K562 (cell line): Measurements from ENCODE around the gene TINAGL1. TPM values are rescaled to one million over a fixed set of nuclear protein-coding genes. Genes with fewer than 3 reads are reported as not detected.
A peak's percentile ranks its signal among the peaks of the same experiment; 100 is the strongest.

Experiments used
- ATAC-seq: fragments of 200-7000 bp; cut with Tn5 transposase; 3 replicates; pipeline ENCODE4 v1.9.1; 2020; ENCODE audit warnings: moderate library complexity
- BruUV-seq: library from RNA; stranded (reverse); fragments of 400-500 nt; replicated peaks from 2 replicates; lab custom pipeline; 2021; lab: Mats Ljungman, UMichigan
- CTCF ChIA-PET: fragments of 300-600 bp; formaldehyde crosslinking; extraction: SDS; loops from one replicate; lab custom pipeline; 2021; ENCODE audit warnings: low intra/inter-chr PET ratio; lab: Yijun Ruan, JAX
- POLR2A ChIA-PET: fragments of 300-600, 350-650 bp; sonication (Branson Sonifier 250); formaldehyde crosslinking; extraction: SDS; loops from one replicate; lab custom pipeline; 2021; ENCODE audit warnings: antibody characterized with exemption, inconsistent platforms; lab: Yijun Ruan, JAX
- DNase-seq, 4 experiments: peaks; one replicate each; pipeline versions ENCODE4 v3.0.0 to v3.0.0-alpha.2; 2011 to 2018; ENCODE audit warnings: low spot score in 3 of 4, mixed read lengths in 3 of 4; ENCODE audit errors: extremely low read depth in 1 of 4
- FAIRE-seq: peaks from 2 replicates; lab custom pipeline; 2011; peaks lifted over from hg19 to GRCh38; lab: Jason Lieb, UNC
- H2AFZ ChIP-seq: 2 replicates; pipeline ENCODE4 v1.6.0; 2011; ENCODE audit warnings: low read depth, low read length, control low read depth, inconsistent platforms
- H3K27ac ChIP-seq: fragments of 200-600 bp; 3 replicates; pipeline ENCODE4 v1.8.0; 2011; ENCODE audit warnings: low read depth, mild to moderate bottlenecking, control low read depth, inconsistent platforms, low read length, moderate library complexity, mixed read lengths; ENCODE audit errors: extremely low read depth
- H3K27me3 ChIP-seq, 2 experiments: fragments of 300-600 bp in 1 of 2; 2 replicates in 1 of 2; 3 replicates in 1 of 2; pipeline versions ENCODE4 v1.6.0 to v1.8.0; 2011; ENCODE audit warnings: inconsistent platforms in 2 of 2, low read length in 2 of 2, mild to moderate bottlenecking in 1 of 2, mixed read lengths in 1 of 2, moderate library complexity in 1 of 2; ENCODE audit not compliant: control insufficient read depth in 2 of 2, insufficient read depth in 2 of 2
- H3K36me3 ChIP-seq: fragments of 300-600 bp; 3 replicates; pipeline ENCODE4 v1.8.0; 2011; ENCODE audit warnings: mild to moderate bottlenecking, low read length, inconsistent platforms; ENCODE audit not compliant: control insufficient read depth, insufficient read depth
- H3K4me1 ChIP-seq, 2 experiments: fragments of 200-600 bp in 1 of 2; replicated peaks in 1 of 2; 2 replicates in 1 of 2; 3 replicates in 1 of 2; pipeline versions ENCODE4 v1.5.1 to v1.8.0; 2011; ENCODE audit warnings: inconsistent platforms in 2 of 2, low read length in 2 of 2, mild to moderate bottlenecking in 1 of 2, mixed read lengths in 1 of 2, moderate library complexity in 1 of 2; ENCODE audit not compliant: control insufficient read depth in 2 of 2, insufficient read depth in 2 of 2
- H3K4me2 ChIP-seq: 2 replicates; pipeline ENCODE4 v1.6.1; 2011; ENCODE audit warnings: low read length, control low read depth, inconsistent platforms, mixed read lengths; ENCODE audit not compliant: insufficient read depth
- H3K4me3 ChIP-seq: fragments of 200-600 bp; sonication (generic), shearing (Covaris generic); 2 replicates; pipeline ENCODE4 v1.5.1; 2016; ENCODE audit warnings: control low read depth, inconsistent platforms
- H3K79me2 ChIP-seq: fragments of 200-600 bp; 3 replicates; pipeline ENCODE4 v1.8.0; 2011; ENCODE audit warnings: low read length, inconsistent platforms; ENCODE audit not compliant: control insufficient read depth, insufficient read depth
- H3K9ac ChIP-seq, 2 experiments: 2 replicates each; pipeline versions ENCODE4 v1.6.0 to v1.6.1; 2011; ENCODE audit warnings: low read depth in 2 of 2, low read length in 2 of 2, control low read depth in 1 of 2, inconsistent platforms in 1 of 2, mild to moderate bottlenecking in 1 of 2, mixed read lengths in 1 of 2; ENCODE audit not compliant: insufficient read depth in 1 of 2
- H3K9me1 ChIP-seq: one replicate; pipeline ENCODE4 v1.6.0; 2011; ENCODE audit warnings: inconsistent platforms, mild to moderate bottlenecking, low read length, moderate library complexity; ENCODE audit not compliant: control insufficient read depth, insufficient read depth
- H3K9me3 ChIP-seq: replicated peaks from 2 replicates; pipeline ENCODE4 v1.5.1; 2011; ENCODE audit warnings: low read depth, low read length, inconsistent platforms; ENCODE audit not compliant: control insufficient read depth, insufficient read depth
- H4K20me1 ChIP-seq: replicated peaks from 2 replicates; pipeline ENCODE4 v1.6.1; 2011; ENCODE audit warnings: low read length, inconsistent platforms, mixed read lengths; ENCODE audit not compliant: control insufficient read depth, insufficient read depth
- BHLHE40 ChIP-seq: IDR thresholded peaks from 2 replicates; pipeline ENCODE4 v1.6.1; 2011; ENCODE audit warnings: low read length, improper control_type of control experiment
- CBFA2T2 ChIP-seq: fragments of 450-650 bp; conservative IDR thresholded peaks from 2 replicates; pipeline ENCODE4 v1.6.1; 2017; ENCODE audit warnings: mild to moderate bottlenecking
- CBFB ChIP-seq: sonication (generic); formaldehyde crosslinking; IDR thresholded peaks from 2 replicates; pipeline ENCODE4 v1.4.0; 2020; ENCODE audit warnings: mild to moderate bottlenecking, missing genetic modification reagents
- EHMT2 ChIP-seq: fragments of 450-650 bp; IDR thresholded peaks from 2 replicates; pipeline ENCODE4 v1.6.1; 2018; ENCODE audit warnings: antibody characterized with exemption
- FOXK2 ChIP-seq, 2 experiments: fragments of 450-650 bp; IDR thresholded peaks in 1 of 2; conservative IDR thresholded peaks in 1 of 2; 2 replicates each; pipeline ENCODE4 v1.6.1; 2016; ENCODE audit warnings: low read depth in 2 of 2, mild to moderate bottlenecking in 1 of 2
- IFI16 ChIP-seq: fragments of 250-450 bp; sonication (Bioruptor Pico); IDR thresholded peaks from 2 replicates; pipeline ENCODE4 v2.1.2; 2022; ENCODE audit warnings: mild to moderate bottlenecking, inconsistent platforms
- KLF1 ChIP-seq: fragments of 450-650 bp; IDR thresholded peaks from 2 replicates; pipeline ENCODE4 v1.6.1; 2016; ENCODE audit warnings: missing genetic modification characterization, missing compliant biosample characterization
- NFIC ChIP-seq: fragments of 450-650 bp; IDR thresholded peaks from 2 replicates; pipeline ENCODE4 v1.6.1; 2017; ENCODE audit warnings: mild to moderate bottlenecking, inconsistent platforms
- NR3C1 ChIP-seq: sonication (generic); formaldehyde crosslinking; IDR thresholded peaks from 2 replicates; pipeline ENCODE4 v1.8.1; 2022; ENCODE audit warnings: missing genetic modification reagents
- RBM25 ChIP-seq: fragments of 200-400 bp; formaldehyde crosslinking; IDR thresholded peaks from 2 replicates; pipeline ENCODE4 v1.6.1; 2018; ENCODE audit warnings: low read length, low read depth, moderate library complexity; ENCODE audit not compliant: severe bottlenecking
- ZC3H11A ChIP-seq: IDR thresholded peaks from 2 replicates; pipeline ENCODE4 v1.6.1; 2012; ENCODE audit warnings: low read depth, low read length, improper control_type of control experiment
- ZNF436 ChIP-seq: fragments of 250-450, 450-650 bp; sonication (Bioruptor Pico); formaldehyde crosslinking; IDR thresholded peaks from 2 replicates; pipeline ENCODE4 v1.7.0; 2020; ENCODE audit warnings: mild to moderate bottlenecking
- WGBS: fragments of 100-300 bp; shearing (Covaris generic); methylation state at CpG from one replicate; pipeline ENCODE4 v1.1.6; 2016; ENCODE audit warnings: low coverage, mixed read lengths; ENCODE audit not compliant: insufficient coverage; ENCODE audit errors: missing lambda C conversion rate; 5-methylcytosine and 5-hydroxymethylcytosine counted together
- in situ Hi-C: fragments of 300-500 bp; cut with MboI; formaldehyde crosslinking; loops from 4 replicates; pipeline ENCODE4 v1.15.0; 2018; ENCODE audit warnings: inconsistent platforms, mixed read lengths
- intact Hi-C: fragments of 100-400 bp; cut with micrococcal nuclease; formaldehyde crosslinking; loops from 2 replicates; pipeline ENCODE4 v1.14.2; 2022
- polyA plus RNA-seq, 8 experiments: library from polyadenylated mRNA; depleted of rRNA in 4 of 8; stranded (reverse) in 5 of 8; unstranded in 3 of 8; fragments of >200 nt; fragmentation: Nextera tagmentation in 2 of 8; fragmentation: Illumina TruSeq in 1 of 8; extraction: Ambion mirVana in 2 of 8; extraction: Trizol in 1 of 8; gene quantifications; 2 replicates each; pipeline versions ENCODE4 v1.2.1 to v1.2.3, GENCODE V29; 2011 to 2014; ENCODE audit warnings: inconsistent platforms in 1 of 8, missing spikeins in 1 of 8
- total RNA-seq, 7 experiments: library from RNA; depleted of rRNA in 6 of 7; stranded (reverse); fragments of >200 nt in 6 of 7; fragmentation: Illumina TruSeq in 2 of 7; extraction: Trizol in 2 of 7; gene quantifications; 2 replicates each; pipeline versions ENCODE4 v1.2.1 to v1.2.3, GENCODE V29; 2011 to 2021; ENCODE audit warnings: low replicate concordance in 1 of 7
- TF ChIP-seq, protein P1 (sequence below): fragments of 250-450 bp; sonication (Bioruptor Pico); IDR thresholded peaks from 2 replicates; pipeline ENCODE4 v1.8.0; 2021; ENCODE audit warnings: borderline replicate concordance, mild to moderate bottlenecking, moderate library complexity; ENCODE audit not compliant: poor library complexity, severe bottlenecking
- TF ChIP-seq, protein P2 (sequence below), 2 experiments: fragments of 250-450 bp in 1 of 2; fragments of 450-650 bp in 1 of 2; sonication (Bioruptor Pico) in 1 of 2; IDR thresholded peaks; 2 replicates each; pipeline versions ENCODE4 v1.6.1 to v1.8.0; 2016 to 2021; ENCODE audit warnings: mild to moderate bottlenecking in 2 of 2, moderate library complexity in 2 of 2, missing compliant biosample characterization in 1 of 2, missing genetic modification characterization in 1 of 2
- TF ChIP-seq, protein P3 (sequence below): fragments of 250-450 bp; sonication (Bioruptor Pico); IDR thresholded peaks from 2 replicates; pipeline ENCODE4 v1.4.0; 2020
- TF ChIP-seq, protein P4 (sequence below): fragments of 200-800 bp; sonication (Bioruptor generic); IDR thresholded peaks from 2 replicates; pipeline ENCODE4 v1.6.1; 2017; ENCODE audit warnings: missing genetic modification characterization, missing compliant biosample characterization
- TF ChIP-seq, protein P5 (sequence below): fragments of 450-650 bp; formaldehyde crosslinking; IDR thresholded peaks from 2 replicates; pipeline ENCODE4 v1.4.0; 2020; ENCODE audit warnings: mild to moderate bottlenecking, moderate library complexity

The TINAGL1 gene
- total and polyA plus RNA-seq, 9 of the 15 experiments (the other 6 are each of a cell fraction or from before 2014, with no cell fraction given): 0.04 to 1.2 (median 0.07) TPM; not detected in 4

DNA sequence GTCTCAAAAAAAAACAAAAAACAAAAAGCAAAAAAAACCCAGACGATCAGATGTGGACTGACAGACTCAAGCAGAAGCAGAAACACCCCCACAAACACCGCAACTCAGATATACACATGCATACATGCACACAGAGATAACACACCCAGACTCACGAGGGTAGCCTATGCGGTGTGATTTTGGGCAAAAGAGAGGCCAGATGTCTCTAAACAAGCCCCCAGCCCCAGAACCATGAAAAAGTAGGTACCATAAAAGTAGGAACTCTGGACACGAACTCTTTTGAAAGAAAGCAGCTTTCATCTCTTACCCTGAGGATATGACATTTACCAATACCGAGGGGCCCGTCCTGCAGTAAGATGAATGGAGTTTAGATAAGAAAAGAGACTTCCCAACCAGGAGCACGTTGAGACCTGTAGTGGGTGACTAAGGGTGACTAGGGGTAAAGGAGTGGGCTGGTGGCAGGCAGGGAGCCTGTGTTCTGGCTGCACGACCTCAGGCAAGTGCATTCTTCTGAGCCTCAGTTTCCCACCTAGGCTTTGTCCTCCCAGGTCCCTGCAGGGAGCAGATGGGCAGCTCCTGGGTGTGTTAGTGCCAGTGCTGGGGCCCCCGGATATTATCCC, 1.5 kb upstream of the TINAGL1 start:
- no peak overlapping the region for H3K4me3 ChIP-seq
- in situ Hi-C loops: loop anchor here (25.0 kb wide), 1 partner anchor 388 kb away; no protein-coding TSS in a partner anchor
- CTCF ChIA-PET: no interaction called here
- H3K27me3 ChIP-seq: peaks cover 8 to 59% of the 10 kb centered on the region in 2 experiments; a peak in 4 of 5 replicates
- H3K9me3 ChIP-seq: no peaks in the 10 kb centered on the region
- H4K20me1 ChIP-seq: peaks cover 38% of the 10 kb centered on the region
- no peaks in the 10 kb centered on the region for H3K79me2 ChIP-seq
- BruUV-seq: no TSS peak
- DNase-seq: peak; percentile 45 to 69 (median 55)
- peak overlapping the region in 1 of 2 experiments; percentile 38; a peak in 2 of 4 replicates for H3K9ac ChIP-seq
- H2AFZ ChIP-seq: peak overlapping the region; percentile 14; the same call in 1 of the 2 replicates
- peak; percentile 62 for ATAC-seq
- peak; percentile 76 for FAIRE-seq
- no peaks in the 10 kb centered on the region for H3K36me3 ChIP-seq
- H3K4me1 ChIP-seq: peaks cover 22 to 41% of the 10 kb centered on the region in 2 experiments
- H3K9me1 ChIP-seq: peaks cover 3% of the 10 kb centered on the region
- no peak overlapping the region; the same call in 2 of the 3 replicates for H3K27ac ChIP-seq
- under 1% methylated on average over 10 of the region's 10 CpGs for WGBS
- POLR2A ChIA-PET: interaction anchor here (0.6 kb wide), 1 partner anchor 52 kb away, joined by 3 read pairs; no protein-coding TSS in a partner anchor
- intact Hi-C loops: no loop called here
- peak overlapping the region; percentile 10; the same call in 1 of the 2 replicates for H3K4me2 ChIP-seq
- TF ChIP-seq NFIC: peak; percentile 29; the same call in 1 of the 2 replicates
- no peak for TF ChIP-seq CBFB (CRISPR knock-in tag)
- TF ChIP-seq, protein P1, sequence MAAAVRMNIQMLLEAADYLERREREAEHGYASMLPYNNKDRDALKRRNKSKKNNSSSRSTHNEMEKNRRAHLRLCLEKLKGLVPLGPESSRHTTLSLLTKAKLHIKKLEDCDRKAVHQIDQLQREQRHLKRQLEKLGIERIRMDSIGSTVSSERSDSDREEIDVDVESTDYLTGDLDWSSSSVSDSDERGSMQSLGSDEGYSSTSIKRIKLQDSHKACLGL (CRISPR knock-in tag): no peak
- no peak for TF ChIP-seq NR3C1 (CRISPR knock-in tag)
- TF ChIP-seq CBFA2T2: peak; percentile 88
- no peak for TF ChIP-seq ZNF436
- TF ChIP-seq, protein P2, sequence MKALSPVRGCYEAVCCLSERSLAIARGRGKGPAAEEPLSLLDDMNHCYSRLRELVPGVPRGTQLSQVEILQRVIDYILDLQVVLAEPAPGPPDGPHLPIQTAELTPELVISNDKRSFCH (CRISPR knock-in tag; IDR thresholded peaks at IDR 0.05): no peak
- TF ChIP-seq, protein P2 (tag; IDR thresholded peaks at IDR 0.05): peak; percentile 84; the same call in 1 of the 2 replicates
- TF ChIP-seq ZC3H11A: no peak
- TF ChIP-seq, protein P3, sequence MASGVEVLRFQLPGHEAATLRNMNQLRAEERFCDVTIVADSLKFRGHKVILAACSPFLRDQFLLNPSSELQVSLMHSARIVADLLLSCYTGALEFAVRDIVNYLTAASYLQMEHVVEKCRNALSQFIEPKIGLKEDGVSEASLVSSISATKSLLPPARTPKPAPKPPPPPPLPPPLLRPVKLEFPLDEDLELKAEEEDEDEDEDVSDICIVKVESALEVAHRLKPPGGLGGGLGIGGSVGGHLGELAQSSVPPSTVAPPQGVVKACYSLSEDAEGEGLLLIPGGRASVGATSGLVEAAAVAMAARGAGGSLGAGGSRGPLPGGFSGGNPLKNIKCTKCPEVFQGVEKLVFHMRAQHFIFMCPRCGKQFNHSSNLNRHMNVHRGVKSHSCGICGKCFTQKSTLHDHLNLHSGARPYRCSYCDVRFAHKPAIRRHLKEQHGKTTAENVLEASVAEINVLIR (CRISPR knock-in tag): no peak
- TF ChIP-seq FOXK2 (conservative IDR thresholded peaks at IDR 0.05 in 1 of 2, IDR thresholded peaks at IDR 0.05 in 1 of 2; ENCODE audit: low read depth in 2 of 2): peak; percentile 68 to 71; a peak in 2 of 4 replicates
- TF ChIP-seq, protein P4, sequence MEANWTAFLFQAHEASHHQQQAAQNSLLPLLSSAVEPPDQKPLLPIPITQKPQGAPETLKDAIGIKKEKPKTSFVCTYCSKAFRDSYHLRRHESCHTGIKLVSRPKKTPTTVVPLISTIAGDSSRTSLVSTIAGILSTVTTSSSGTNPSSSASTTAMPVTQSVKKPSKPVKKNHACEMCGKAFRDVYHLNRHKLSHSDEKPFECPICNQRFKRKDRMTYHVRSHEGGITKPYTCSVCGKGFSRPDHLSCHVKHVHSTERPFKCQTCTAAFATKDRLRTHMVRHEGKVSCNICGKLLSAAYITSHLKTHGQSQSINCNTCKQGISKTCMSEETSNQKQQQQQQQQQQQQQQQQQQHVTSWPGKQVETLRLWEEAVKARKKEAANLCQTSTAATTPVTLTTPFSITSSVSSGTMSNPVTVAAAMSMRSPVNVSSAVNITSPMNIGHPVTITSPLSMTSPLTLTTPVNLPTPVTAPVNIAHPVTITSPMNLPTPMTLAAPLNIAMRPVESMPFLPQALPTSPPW (CRISPR knock-in tag): peak; percentile 47
- no peak for TF ChIP-seq KLF1 (tag)
- no peak for TF ChIP-seq EHMT2
- TF ChIP-seq IFI16: no peak
- peak; percentile 75 for TF ChIP-seq BHLHE40
- TF ChIP-seq, protein P5, sequence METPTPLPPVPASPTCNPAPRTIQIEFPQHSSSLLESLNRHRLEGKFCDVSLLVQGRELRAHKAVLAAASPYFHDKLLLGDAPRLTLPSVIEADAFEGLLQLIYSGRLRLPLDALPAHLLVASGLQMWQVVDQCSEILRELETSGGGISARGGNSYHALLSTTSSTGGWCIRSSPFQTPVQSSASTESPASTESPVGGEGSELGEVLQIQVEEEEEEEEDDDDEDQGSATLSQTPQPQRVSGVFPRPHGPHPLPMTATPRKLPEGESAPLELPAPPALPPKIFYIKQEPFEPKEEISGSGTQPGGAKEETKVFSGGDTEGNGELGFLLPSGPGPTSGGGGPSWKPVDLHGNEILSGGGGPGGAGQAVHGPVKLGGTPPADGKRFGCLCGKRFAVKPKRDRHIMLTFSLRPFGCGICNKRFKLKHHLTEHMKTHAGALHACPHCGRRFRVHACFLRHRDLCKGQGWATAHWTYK (CRISPR knock-in tag): no peak
- no peak for TF ChIP-seq RBM25
